HUDEP-2 (cell line): ENCODE results near the gene STBD1.
"Not testable (repeated sequence)": the region's sequence is repeated elsewhere in the genome, so short reads cannot be mapped to it uniquely, and the experiment has no call there.

ENCODE experiments used
- DNase-seq, 76 experiments: peaks; one replicate each; lab custom pipeline; 2025; ENCODE audit not compliant: unreplicated experiment in 76 of 76; lab: John Stamatoyannopoulos, UW

Gene STBD1

GRCh38 chr4:76315267-76315918 is 8.9 kb downstream of the STBD1 start:
- DNase-seq: peak in 2 of 76 experiments; percentile 1 to 3

- no peak for DNase-seq
These were observed 9.6 kb downstream of the STBD1 start for GRCh38 chr4:76316131-76316530.

GRCh38 chr4:76322236-76322635 is 15.7 kb downstream of the STBD1 start:
- DNase-seq: no peak

GRCh38 chr4:76325072-76325471 is 18.5 kb downstream of the STBD1 start:
- no peak for DNase-seq

GRCh38 chr4:76326515-76326914 is 20.0 kb downstream of the STBD1 start:
- no peak for DNase-seq

GRCh38 chr4:76334885-76335284 is 28.4 kb downstream of the STBD1 start:
- DNase-seq: no peak

GRCh38 chr4:76339364-76339763 is 32.8 kb downstream of the STBD1 start:
- no peak for DNase-seq

- DNase-seq: peak in 15 of 76 experiments; percentile 1 to 50 (median 14)
These were observed 34.5 kb downstream of the STBD1 start for GRCh38 chr4:76341063-76341462.

- DNase-seq: no peak
These were observed 35.7 kb downstream of the STBD1 start for GRCh38 chr4:76342191-76342590.

GRCh38 chr4:76342803-76343202 is 36.3 kb downstream of the STBD1 start:
- DNase-seq: no peak

- DNase-seq: no peak
These were observed 48.3 kb downstream of the STBD1 start for GRCh38 chr4:76354517-76355473.

GRCh38 chr4:76357981-76358380 is 51.4 kb downstream of the STBD1 start:
- DNase-seq: no peak

GRCh38 chr4:76359881-76360466 is 53.4 kb downstream of the STBD1 start:
- not testable (repeated sequence) for DNase-seq
